Retinal pigment epithelial cell (primary cell): ENCODE results near the gene RABL6.

ENCODE experiments used
- DNase-seq: peaks from one replicate; pipeline ENCODE4 v3.0.0-alpha.2; 2010; ENCODE audit warnings: low read depth
- H3K4me3 ChIP-seq: 2 replicates; pipeline ENCODE4 v1.5.1; 2011; ENCODE audit warnings: mild to moderate bottlenecking, low read length, control low read depth, moderate library complexity
- CTCF ChIP-seq: conservative IDR thresholded peaks from 2 replicates; pipeline ENCODE4 v1.5.1; 2011; ENCODE audit warnings: low read depth, low read length, control low read depth, inconsistent platforms

Gene RABL6

GRCh38 chr9:136854842-136855460, 47.2 kb downstream of the RABL6 start:
- no peak for TF ChIP-seq CTCF
- no peak overlapping the region for H3K4me3 ChIP-seq
- DNase-seq: no peak

DNA sequence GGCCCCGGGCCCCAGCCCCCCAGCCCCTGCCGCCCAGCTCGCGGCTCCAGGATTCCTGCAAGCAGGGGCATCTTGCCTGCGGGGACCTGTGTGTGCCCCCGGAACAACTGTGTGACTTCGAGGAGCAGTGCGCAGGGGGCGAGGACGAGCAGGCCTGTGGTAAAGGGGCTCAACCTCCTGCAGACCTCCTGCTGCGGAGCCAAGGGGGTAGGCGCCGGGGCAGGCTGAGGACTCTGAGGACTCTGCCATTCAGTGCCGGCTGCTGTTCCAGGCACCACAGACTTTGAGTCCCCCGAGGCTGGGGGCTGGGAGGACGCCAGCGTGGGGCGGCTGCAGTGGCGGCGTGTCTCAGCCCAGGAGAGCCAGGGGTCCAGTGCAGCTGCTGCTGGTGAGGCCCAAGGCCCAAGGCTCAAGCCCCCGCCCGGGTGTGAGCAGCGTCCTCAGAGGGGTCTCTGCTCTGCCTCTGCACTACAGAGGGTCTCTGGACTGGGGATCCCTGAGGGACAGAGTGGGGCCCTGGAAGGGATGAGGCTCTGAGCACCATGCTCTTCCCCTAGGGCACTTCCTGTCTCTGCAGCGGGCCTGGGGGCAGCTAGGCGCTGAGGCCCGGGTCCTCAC, 47.8 kb downstream of the RABL6 start:
- no peak for TF ChIP-seq CTCF
- DNase-seq: no peak
- H3K4me3 ChIP-seq: no peak overlapping the region

DNA sequence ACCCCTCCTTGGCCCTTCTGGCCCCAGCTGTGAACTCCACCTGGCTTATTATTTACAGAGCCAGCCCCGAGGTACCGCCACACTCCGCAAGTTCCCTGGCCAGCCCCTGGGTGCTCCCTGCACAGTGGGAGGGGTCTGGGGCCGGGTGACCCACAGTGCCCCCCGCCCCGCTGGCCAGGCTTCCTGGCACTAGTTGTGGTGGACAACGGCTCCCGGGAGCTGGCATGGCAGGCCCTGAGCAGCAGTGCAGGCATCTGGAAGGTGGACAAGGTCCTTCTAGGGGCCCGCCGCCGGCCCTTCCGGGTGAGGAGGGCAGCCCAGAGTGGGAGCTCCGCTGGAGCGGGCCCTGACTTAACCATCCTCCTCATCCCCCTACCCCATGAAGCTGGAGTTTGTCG, 48.3 kb downstream of the RABL6 start:
- no peak for DNase-seq
- no peak for TF ChIP-seq CTCF
- H3K4me3 ChIP-seq: no peak overlapping the region

DNA sequence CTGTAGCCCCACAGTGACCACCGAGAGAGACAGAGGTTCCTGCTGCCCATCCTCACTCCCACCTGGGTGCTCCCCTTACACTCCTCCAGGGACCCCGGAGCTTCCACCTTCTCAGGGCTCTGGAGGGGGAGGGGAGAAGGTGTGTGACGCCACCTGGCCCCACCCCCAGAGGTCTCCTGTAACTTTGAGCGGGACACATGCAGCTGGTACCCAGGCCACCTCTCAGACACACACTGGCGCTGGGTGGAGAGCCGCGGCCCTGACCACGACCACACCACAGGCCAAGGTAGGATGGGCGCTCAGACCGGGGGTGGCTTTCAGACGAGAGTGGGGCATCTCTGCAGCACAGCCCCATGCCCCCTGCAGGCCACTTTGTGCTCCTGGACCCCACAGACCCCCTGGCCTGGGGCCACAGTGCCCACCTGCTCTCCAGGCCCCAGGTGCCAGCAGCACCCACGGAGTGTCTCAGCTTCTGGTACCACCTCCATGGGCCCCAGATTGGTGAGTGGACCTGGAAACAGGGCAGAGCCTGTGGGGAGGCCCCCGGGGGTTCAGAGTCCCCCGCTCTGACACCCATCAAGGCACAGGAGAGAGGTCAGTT, 48.9 kb downstream of the RABL6 start:
- DNase-seq: no peak
- TF ChIP-seq CTCF: no peak
- H3K4me3 ChIP-seq: no peak overlapping the region

DNA sequence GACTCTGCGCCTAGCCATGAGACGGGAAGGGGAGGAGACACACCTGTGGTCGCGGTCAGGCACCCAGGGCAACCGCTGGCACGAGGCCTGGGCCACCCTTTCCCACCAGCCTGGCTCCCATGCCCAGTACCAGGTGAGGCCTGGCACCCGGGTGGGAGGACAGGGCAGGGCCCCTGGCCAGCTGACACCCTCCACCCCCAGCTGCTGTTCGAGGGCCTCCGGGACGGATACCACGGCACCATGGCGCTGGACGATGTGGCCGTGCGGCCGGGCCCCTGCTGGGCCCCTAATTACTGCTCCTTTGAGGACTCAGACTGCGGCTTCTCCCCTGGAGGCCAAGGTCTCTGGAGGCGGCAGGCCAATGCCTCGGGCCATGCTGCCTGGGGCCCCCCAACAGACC, 49.4 kb downstream of the RABL6 start:
- no peak for TF ChIP-seq CTCF
- no peak overlapping the region for H3K4me3 ChIP-seq
- no peak for DNase-seq

- no peak for DNase-seq
- no peak for TF ChIP-seq CTCF
- no peak overlapping the region for H3K4me3 ChIP-seq
Observed at GRCh38 chr9:136857581-136858412, 50.0 kb downstream of the RABL6 start.

DNA sequence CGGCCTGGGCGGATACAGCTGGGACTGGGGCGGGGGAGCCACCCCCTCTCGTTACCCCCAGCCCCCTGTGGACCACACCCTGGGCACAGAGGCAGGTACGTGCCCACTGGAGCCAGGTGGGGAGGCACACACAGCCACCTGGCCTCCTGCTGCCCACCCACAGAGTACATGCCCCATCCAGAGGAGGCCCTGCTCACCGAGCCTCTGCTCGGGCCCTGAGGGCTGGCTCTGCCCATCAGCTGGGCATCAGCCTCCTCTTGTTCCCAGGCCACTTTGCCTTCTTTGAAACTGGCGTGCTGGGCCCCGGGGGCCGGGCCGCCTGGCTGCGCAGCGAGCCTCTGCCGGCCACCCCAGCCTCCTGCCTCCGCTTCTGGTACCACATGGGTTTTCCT, 50.7 kb downstream of the RABL6 start:
- H3K4me3 ChIP-seq: no peak overlapping the region
- no peak for DNase-seq
- no peak for TF ChIP-seq CTCF
